HCT116 (cell line): ENCODE data around the gene CPNE4. TPM values are rescaled to one million over a fixed set of nuclear protein-coding genes. Genes with fewer than 3 reads are reported as not detected.
A peak's percentile ranks its signal among the peaks of the same experiment; 100 is the strongest.

ENCODE experiments used
- ATAC-seq: fragments of 200-7000 bp; cut with Tn5 transposase; 2 replicates; pipeline ENCODE4 v1.9.1; 2020; ENCODE audit warnings: mild to moderate bottlenecking, moderate library complexity
- BruUV-seq: library from RNA; stranded (reverse); fragments of 400-500 nt; replicated peaks from 2 replicates; lab custom pipeline; 2021; lab: Mats Ljungman, UMichigan
- CTCF ChIA-PET: fragments of 300-600 bp; sonication (Branson Sonifier 250); formaldehyde crosslinking; loops from one replicate; lab custom pipeline; 2021; ENCODE audit warnings: antibody characterized with exemption; lab: Charles Lee
- POLR2A ChIA-PET: fragments of 300-600, 350-600 bp; sonication (Branson Sonifier 250); formaldehyde crosslinking; loops from one replicate; lab custom pipeline; 2021; ENCODE audit warnings: antibody characterized with exemption; lab: Charles Lee
- RAD21 ChIA-PET, 2 experiments: fragments of 300-600 bp; sonication (Branson Sonifier 250); formaldehyde crosslinking; loops; one replicate each; lab custom pipeline; 2023; ENCODE audit warnings: low total read pairs in 2 of 2; ENCODE audit not compliant: uncharacterized antibody in 2 of 2, unreplicated experiment in 2 of 2, low non-redundant PET in 1 of 2; lab: Charles Lee
- DNase-seq: peaks from one replicate; pipeline ENCODE4 v3.0.0-alpha.2; 2010; ENCODE audit warnings: low read depth, low spot score
- H2AFZ ChIP-seq: fragments of 200-600 bp; shearing (Covaris generic), sonication (generic); 2 replicates; pipeline ENCODE4 v1.6.1; 2017; ENCODE audit warnings: low read depth, mixed run types, mixed read lengths, antibody characterized with exemption, low read length; ENCODE audit not compliant: poor library complexity, severe bottlenecking
- H3K27ac ChIP-seq: 2 replicates; pipeline ENCODE4 v1.5.1; 2012; ENCODE audit warnings: low read depth, low read length
- H3K27me3 ChIP-seq: fragments of 200-600 bp; sonication (generic); 2 replicates; pipeline ENCODE4 v1.6.1; 2016; ENCODE audit warnings: mixed run types, low read length, mixed read lengths; ENCODE audit not compliant: insufficient read depth
- H3K36me3 ChIP-seq, 2 experiments: fragments of 200-500 bp in 1 of 2; fragments of 200-600 bp in 1 of 2; sonication (Bioruptor generic) in 1 of 2; sonication (generic) in 1 of 2; 2 replicates each; pipeline versions ENCODE4 v1.5.1 to v1.6.1; 2014 to 2016; ENCODE audit warnings: low read length in 2 of 2, inconsistent platforms in 1 of 2, mixed read lengths in 1 of 2, mixed run types in 1 of 2; ENCODE audit not compliant: insufficient read depth in 2 of 2, control insufficient read depth in 1 of 2
- H3K4me1 ChIP-seq, 2 experiments: fragments of 200-600 bp in 1 of 2; sonication (generic) in 1 of 2; 2 replicates each; pipeline versions ENCODE4 v1.5.1 to v1.6.1; 2012 to 2017; ENCODE audit warnings: low read length in 2 of 2, inconsistent platforms in 1 of 2, mild to moderate bottlenecking in 1 of 2, mixed read lengths in 1 of 2, mixed run types in 1 of 2, moderate library complexity in 1 of 2; ENCODE audit not compliant: insufficient read depth in 2 of 2, control insufficient read depth in 1 of 2
- H3K4me2 ChIP-seq: fragments of 200-600 bp; sonication (generic); 2 replicates; pipeline ENCODE4 v1.6.1; 2017; ENCODE audit warnings: mixed run types, low read length, mixed read lengths
- H3K4me3 ChIP-seq, 2 experiments: fragments of 200-600 bp in 1 of 2; sonication (generic) in 1 of 2; replicated peaks in 1 of 2; 2 replicates each; pipeline ENCODE4 v1.5.1; 2011 to 2016; ENCODE audit warnings: low read length in 2 of 2, control low read depth in 1 of 2, low read depth in 1 of 2, mild to moderate bottlenecking in 1 of 2, mixed read lengths in 1 of 2, mixed run types in 1 of 2
- H3K79me2 ChIP-seq: fragments of 200-600 bp; sonication (generic); 2 replicates; pipeline ENCODE4 v1.6.1; 2017; ENCODE audit warnings: mild to moderate bottlenecking, mixed run types, low read length, moderate library complexity, mixed read lengths; ENCODE audit not compliant: insufficient read depth
- H3K9ac ChIP-seq: fragments of 200-600 bp; sonication (generic); 2 replicates; pipeline ENCODE4 v1.6.1; 2016; ENCODE audit warnings: low read length, mixed read lengths
- H3K9me2 ChIP-seq: fragments of 200-600 bp; sonication (generic), shearing (Covaris generic); 2 replicates; pipeline ENCODE4 v1.6.1; 2017; ENCODE audit warnings: mixed run types, mild to moderate bottlenecking, moderate library complexity; ENCODE audit not compliant: insufficient read depth
- H3K9me3 ChIP-seq, 2 experiments: fragments of 200-500 bp in 1 of 2; fragments of 200-600 bp in 1 of 2; sonication (Bioruptor generic) in 1 of 2; sonication (generic) in 1 of 2; 2 replicates each; pipeline ENCODE4 v1.6.1; 2014 to 2017; ENCODE audit warnings: low read length in 2 of 2, mixed read lengths in 2 of 2, inconsistent platforms in 1 of 2, low read depth in 1 of 2, mild to moderate bottlenecking in 1 of 2, mixed run types in 1 of 2, moderate library complexity in 1 of 2; ENCODE audit not compliant: control insufficient read depth in 1 of 2, insufficient read depth in 1 of 2
- H4K20me1 ChIP-seq: fragments of 200-600 bp; sonication (generic), shearing (Covaris generic); 2 replicates; pipeline ENCODE4 v1.6.1; 2017; ENCODE audit warnings: mixed run types, mild to moderate bottlenecking, moderate library complexity; ENCODE audit not compliant: insufficient read depth
- FOSL1 ChIP-seq: IDR thresholded peaks from 2 replicates; pipeline ENCODE4 v1.6.1; 2012; ENCODE audit warnings: low read depth
- RAD21 ChIP-seq: IDR thresholded peaks from 2 replicates; pipeline ENCODE4 v1.6.1; 2012; ENCODE audit warnings: low read depth, mild to moderate bottlenecking
- SIN3A ChIP-seq: IDR thresholded peaks from 2 replicates; pipeline ENCODE4 v1.6.1; 2012; ENCODE audit warnings: low read depth
- SP1 ChIP-seq: IDR thresholded peaks from 2 replicates; pipeline ENCODE4 v1.6.1; 2012; ENCODE audit warnings: low read depth
- SRF ChIP-seq: IDR thresholded peaks from 2 replicates; pipeline ENCODE4 v1.6.1; 2012; ENCODE audit warnings: low read depth
- TCF7L2 ChIP-seq: IDR thresholded peaks from 2 replicates; pipeline ENCODE4 v1.7.0; 2011; ENCODE audit warnings: borderline replicate concordance, inconsistent platforms; ENCODE audit not compliant: insufficient read depth, insufficient read length; ENCODE audit errors: extremely low read depth
- intact Hi-C: fragments of 100-400 bp; cut with micrococcal nuclease; formaldehyde crosslinking; loops from 2 replicates; pipeline ENCODE4 v1.10.0; 2022
- total RNA-seq: library from RNA; stranded (reverse); gene quantifications from one replicate; pipeline ENCODE4 v1.2.1, GENCODE V29; 2021; ENCODE audit not compliant: unreplicated experiment
- TF ChIP-seq, protein P1 (sequence below), 3 experiments: fragments of 200-600 bp in 1 of 3; sonication (generic) in 1 of 3; IDR thresholded peaks in 2 of 3; conservative IDR thresholded peaks in 1 of 3; 2 replicates each; pipeline ENCODE4 v1.5.1; 2012 to 2017; ENCODE audit warnings: low read depth in 2 of 3, low read length in 2 of 3, antibody characterized with exemption in 1 of 3, borderline replicate concordance in 1 of 3, control low read depth in 1 of 3, mild to moderate bottlenecking in 1 of 3, mixed read lengths in 1 of 3, mixed run types in 1 of 3, moderate library complexity in 1 of 3; ENCODE audit not compliant: insufficient read depth in 1 of 3

The CPNE4 gene
- total RNA-seq, 1 experiment from 2014 or later = not detected

DNA sequence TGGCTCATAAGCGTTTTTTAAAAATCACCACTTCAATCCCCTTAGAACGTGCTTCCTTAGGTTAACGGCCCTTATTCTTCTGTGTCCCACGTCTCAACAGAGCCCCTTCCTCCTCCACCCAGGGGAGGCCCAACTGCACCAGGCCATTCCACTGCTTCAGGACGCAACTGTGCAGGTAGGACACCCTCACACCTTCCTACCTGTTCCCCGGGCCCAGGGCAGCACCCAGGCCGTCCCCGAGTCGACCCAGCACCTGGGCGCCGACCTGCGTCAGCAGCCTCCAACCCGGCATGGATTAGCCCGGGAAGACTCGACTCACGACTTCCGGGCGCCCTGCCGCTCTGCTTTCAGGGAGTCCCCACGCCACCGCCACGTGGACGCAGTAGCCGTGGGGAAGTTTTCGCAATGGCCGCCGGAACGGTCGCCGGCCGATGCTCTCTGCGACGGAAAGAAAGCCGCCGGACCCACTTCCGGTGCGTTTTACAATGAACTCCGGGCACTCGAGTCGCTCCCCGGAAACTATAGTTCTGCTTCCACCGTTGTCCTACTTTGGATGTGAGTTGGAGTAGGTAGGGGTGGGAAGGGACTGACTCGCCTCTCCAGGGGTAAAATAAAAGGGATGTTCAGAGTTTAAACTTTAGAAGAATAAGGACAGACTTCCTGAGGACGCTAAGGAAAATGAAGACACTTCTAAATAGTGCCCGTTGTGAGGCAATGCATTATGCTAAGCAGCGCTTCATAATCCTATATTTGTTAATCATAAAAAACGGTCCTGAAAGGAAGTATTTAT, 532.1 kb downstream of the CPNE4 start, which contains the start of gene MRPL3 (continued):
- TF ChIP-seq, protein P1, sequence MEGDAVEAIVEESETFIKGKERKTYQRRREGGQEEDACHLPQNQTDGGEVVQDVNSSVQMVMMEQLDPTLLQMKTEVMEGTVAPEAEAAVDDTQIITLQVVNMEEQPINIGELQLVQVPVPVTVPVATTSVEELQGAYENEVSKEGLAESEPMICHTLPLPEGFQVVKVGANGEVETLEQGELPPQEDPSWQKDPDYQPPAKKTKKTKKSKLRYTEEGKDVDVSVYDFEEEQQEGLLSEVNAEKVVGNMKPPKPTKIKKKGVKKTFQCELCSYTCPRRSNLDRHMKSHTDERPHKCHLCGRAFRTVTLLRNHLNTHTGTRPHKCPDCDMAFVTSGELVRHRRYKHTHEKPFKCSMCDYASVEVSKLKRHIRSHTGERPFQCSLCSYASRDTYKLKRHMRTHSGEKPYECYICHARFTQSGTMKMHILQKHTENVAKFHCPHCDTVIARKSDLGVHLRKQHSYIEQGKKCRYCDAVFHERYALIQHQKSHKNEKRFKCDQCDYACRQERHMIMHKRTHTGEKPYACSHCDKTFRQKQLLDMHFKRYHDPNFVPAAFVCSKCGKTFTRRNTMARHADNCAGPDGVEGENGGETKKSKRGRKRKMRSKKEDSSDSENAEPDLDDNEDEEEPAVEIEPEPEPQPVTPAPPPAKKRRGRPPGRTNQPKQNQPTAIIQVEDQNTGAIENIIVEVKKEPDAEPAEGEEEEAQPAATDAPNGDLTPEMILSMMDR (IDR thresholded peaks at IDR 0.05 in 2 of 3, conservative IDR thresholded peaks at IDR 0.05 in 1 of 3; ENCODE audit: borderline replicate concordance in 1 of 3, insufficient read depth in 1 of 3, low read depth in 2 of 3, low read length in 2 of 3) = no peak
- TF ChIP-seq FOSL1 (0 out of 2 replicates have a peak, but pooled peaks have one; percentile 24), RAD21 (no peak), SP1 (peak; percentile 56; the same call in 1 of the 2 replicates), SIN3A (peak; percentile 93)

DNA sequence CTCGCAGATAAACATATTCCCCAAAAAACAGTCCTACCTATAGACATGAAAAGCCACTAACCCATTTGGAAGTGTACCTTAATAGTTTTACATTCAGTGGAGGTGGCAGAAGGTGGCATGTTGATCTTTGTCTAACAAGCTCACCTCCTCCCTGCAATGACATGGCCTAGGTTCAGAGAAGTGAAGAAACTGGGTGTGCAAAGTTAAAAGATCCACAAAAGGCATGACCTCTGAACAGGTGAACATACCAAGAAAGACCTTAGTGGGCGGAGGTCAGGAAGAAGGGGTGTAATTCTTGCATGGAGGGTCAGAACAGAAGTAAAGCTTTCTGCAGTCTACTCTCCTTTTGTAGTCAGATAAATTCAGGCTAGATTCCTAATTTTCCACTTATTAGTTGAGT, 532.9 kb downstream of the CPNE4 start:
- Histone ChIP-seq H3K27me3 (0 out of 2 replicates have a peak, but pooled peaks cover 3% of the 10 kb centered on the region), H3K4me1 (peaks cover 8 to 18% of the 10 kb centered on the region in 2 experiments; a peak in 3 of 4 replicates), H4K20me1 (peaks cover 6% of the 10 kb centered on the region), H3K79me2 (peaks cover 63% of the 10 kb centered on the region), H3K4me2 (peak overlapping the region; percentile 95), H2AFZ (no peak overlapping the region), H3K27ac (peak overlapping the region; percentile 60), H3K9ac (peak overlapping the region; percentile 100), H3K4me3 (peak overlapping the region; percentile 91 to 97), H3K9me3 (no peaks in the 10 kb centered on the region), H3K36me3 (peaks cover 30 to 33% of the 10 kb centered on the region in 2 experiments), H3K9me2 (no peaks in the 10 kb centered on the region)
- intact Hi-C loops = loop anchor here (5.0 kb wide), 1 partner anchor 475 kb away; the partner anchor contains the start of genes ASTE1 and NEK11
- ATAC-seq (no peak), DNase-seq (no peak)
- 0 out of 2 replicates have a peak, but pooled peaks have one; percentile 12 for TF ChIP-seq SRF
- TF ChIP-seq TCF7L2 = no peak
- BruUV-seq = TSS peak; percentile 42
- POLR2A ChIA-PET = no interaction called here
- RAD21 ChIA-PET = no interaction called here
- CTCF ChIA-PET = no interaction called here
